GM12865 (cell line): ENCODE measurements around the gene DAPK1.

Experiments used
- DNase-seq: peaks from one replicate; pipeline ENCODE4 v3.0.0; 2010; ENCODE audit warnings: low read depth
- H3K4me3 ChIP-seq: 2 replicates; pipeline ENCODE4 v1.5.1; 2011; ENCODE audit warnings: mild to moderate bottlenecking, low read depth, low read length, control low read depth
- TF ChIP-seq, protein P1 (sequence below): IDR thresholded peaks from 2 replicates; pipeline ENCODE4 v1.5.1; 2011; ENCODE audit warnings: low read length, control low read depth, low read depth, inconsistent platforms; ENCODE audit not compliant: insufficient read depth; ENCODE audit errors: missing control alignments

Gene DAPK1

GRCh38 chr9:87717456-87717855 lies 219.8 kb downstream of the DAPK1 start:
- DNase-seq = no peak
- TF ChIP-seq, protein P1, sequence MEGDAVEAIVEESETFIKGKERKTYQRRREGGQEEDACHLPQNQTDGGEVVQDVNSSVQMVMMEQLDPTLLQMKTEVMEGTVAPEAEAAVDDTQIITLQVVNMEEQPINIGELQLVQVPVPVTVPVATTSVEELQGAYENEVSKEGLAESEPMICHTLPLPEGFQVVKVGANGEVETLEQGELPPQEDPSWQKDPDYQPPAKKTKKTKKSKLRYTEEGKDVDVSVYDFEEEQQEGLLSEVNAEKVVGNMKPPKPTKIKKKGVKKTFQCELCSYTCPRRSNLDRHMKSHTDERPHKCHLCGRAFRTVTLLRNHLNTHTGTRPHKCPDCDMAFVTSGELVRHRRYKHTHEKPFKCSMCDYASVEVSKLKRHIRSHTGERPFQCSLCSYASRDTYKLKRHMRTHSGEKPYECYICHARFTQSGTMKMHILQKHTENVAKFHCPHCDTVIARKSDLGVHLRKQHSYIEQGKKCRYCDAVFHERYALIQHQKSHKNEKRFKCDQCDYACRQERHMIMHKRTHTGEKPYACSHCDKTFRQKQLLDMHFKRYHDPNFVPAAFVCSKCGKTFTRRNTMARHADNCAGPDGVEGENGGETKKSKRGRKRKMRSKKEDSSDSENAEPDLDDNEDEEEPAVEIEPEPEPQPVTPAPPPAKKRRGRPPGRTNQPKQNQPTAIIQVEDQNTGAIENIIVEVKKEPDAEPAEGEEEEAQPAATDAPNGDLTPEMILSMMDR = no peak
- H3K4me3 ChIP-seq = no peak overlapping the region

DNA sequence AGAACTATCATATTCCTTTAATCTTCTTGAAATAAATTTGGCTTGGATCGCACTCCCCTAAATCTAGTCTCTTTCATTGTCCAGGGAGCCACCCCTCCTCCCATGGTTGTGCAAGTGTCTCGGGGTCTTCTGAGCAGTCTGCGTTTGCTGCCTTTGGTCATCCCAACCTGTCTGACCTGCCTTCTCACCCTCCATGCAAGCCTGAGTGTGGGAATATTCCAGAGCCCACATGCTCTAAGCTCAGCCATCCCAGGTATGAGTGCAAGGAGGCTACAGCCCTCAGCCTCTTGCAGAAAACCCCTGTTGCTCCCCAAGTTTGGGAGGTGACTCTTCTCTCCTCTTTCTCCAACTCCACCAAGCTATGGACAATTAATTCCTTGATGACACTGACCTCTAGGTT lies 220.6 kb downstream of the DAPK1 start:
- no peak overlapping the region for H3K4me3 ChIP-seq
- TF ChIP-seq, protein P1 = no peak
- no peak for DNase-seq

GRCh38 chr9:87718852-87719612 lies 221.4 kb downstream of the DAPK1 start:
- no peak for DNase-seq
- H3K4me3 ChIP-seq = no peak overlapping the region
- TF ChIP-seq, protein P1 = no peak

DNA sequence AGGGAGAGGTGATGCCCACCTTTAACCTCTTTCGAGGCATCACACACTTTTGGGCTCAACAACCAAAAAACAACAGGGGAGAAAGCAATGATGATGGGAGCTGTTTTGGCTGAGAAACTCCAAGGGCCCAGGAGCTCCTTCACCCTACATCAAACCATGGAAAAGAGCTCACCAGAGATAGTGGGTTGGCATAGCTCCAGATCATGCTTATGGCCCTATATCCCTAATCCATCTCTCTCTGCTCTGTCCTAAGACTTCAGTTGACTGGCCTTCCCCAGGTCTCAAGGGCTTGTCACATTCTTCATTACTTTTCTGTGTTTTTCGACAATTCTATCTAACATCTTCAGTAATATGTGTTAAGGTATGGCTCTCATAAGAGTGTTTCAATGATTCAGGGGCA lies 222.5 kb downstream of the DAPK1 start:
- TF ChIP-seq, protein P1 = no peak
- no peak for DNase-seq

DNA sequence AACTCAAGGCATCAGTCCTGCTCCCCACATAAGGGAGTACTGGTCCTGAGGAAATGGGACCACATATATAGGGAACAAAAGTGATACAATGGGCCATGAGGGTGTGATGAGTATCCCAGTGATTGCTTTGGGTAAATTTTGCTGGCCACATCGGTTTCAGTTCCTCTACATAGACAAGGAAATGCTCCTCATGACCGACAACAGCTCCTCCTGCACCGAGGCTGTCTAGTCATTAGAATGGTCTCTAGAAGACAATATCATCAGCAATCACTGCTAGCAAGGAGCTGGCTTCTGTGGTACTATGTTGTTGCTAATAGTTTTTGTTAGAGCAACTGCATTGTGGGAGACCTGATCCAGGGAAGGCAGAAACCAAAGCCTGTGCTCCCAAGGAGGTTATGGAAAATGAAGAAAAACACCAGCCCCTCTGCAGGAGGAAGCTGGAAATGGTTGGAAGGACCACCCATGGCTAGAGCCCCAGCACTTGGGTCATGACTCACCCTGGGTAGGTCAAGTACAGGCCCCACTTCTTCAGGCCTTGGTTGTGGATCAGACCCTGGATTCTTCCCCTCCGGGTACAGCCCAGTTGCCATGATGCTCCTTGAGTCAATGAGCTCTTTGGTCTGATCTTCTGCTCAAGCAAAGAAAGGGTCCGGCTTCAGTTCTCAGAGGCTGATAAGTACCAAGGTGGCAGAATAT lies 224.9 kb downstream of the DAPK1 start:
- TF ChIP-seq, protein P1 = no peak
- DNase-seq = no peak
- no peak overlapping the region for H3K4me3 ChIP-seq

More for the DNA sequence above, 222.5 kb downstream of the DAPK1 start:
- H3K4me3 ChIP-seq = no peak overlapping the region

GRCh38 chr9:87725356-87725899 lies 227.8 kb downstream of the DAPK1 start:
- DNase-seq = no peak
- TF ChIP-seq, protein P1 = no peak
- H3K4me3 ChIP-seq = no peak overlapping the region
